ENCODE results near the gene RNF115.

- TF ChIP-seq, protein P1, sequence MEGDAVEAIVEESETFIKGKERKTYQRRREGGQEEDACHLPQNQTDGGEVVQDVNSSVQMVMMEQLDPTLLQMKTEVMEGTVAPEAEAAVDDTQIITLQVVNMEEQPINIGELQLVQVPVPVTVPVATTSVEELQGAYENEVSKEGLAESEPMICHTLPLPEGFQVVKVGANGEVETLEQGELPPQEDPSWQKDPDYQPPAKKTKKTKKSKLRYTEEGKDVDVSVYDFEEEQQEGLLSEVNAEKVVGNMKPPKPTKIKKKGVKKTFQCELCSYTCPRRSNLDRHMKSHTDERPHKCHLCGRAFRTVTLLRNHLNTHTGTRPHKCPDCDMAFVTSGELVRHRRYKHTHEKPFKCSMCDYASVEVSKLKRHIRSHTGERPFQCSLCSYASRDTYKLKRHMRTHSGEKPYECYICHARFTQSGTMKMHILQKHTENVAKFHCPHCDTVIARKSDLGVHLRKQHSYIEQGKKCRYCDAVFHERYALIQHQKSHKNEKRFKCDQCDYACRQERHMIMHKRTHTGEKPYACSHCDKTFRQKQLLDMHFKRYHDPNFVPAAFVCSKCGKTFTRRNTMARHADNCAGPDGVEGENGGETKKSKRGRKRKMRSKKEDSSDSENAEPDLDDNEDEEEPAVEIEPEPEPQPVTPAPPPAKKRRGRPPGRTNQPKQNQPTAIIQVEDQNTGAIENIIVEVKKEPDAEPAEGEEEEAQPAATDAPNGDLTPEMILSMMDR (IDR thresholded peaks at IDR 0.05), result no peak
- TF ChIP-seq EZH2 (IDR thresholded peaks at IDR 0.05; ENCODE audit: borderline replicate concordance, insufficient read depth, low read depth, low read length, poor library complexity, severe bottlenecking), result no peak
These were observed 109.3 kb downstream of the RNF115 start for GRCh38 chr1:145714524-145715111.
